HL-60/S4 (cell line): ENCODE measurements around the gene VDAC1.

Experiments
- in situ Hi-C: fragments of 300-500 bp; cut with MboI; formaldehyde crosslinking; loops from 2 replicates; pipeline ENCODE4 v1.14.3; 2022; ENCODE audit warnings: low sequenced_read_pairs

Gene VDAC1, protein sequence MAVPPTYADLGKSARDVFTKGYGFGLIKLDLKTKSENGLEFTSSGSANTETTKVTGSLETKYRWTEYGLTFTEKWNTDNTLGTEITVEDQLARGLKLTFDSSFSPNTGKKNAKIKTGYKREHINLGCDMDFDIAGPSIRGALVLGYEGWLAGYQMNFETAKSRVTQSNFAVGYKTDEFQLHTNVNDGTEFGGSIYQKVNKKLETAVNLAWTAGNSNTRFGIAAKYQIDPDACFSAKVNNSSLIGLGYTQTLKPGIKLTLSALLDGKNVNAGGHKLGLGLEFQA

DNA sequence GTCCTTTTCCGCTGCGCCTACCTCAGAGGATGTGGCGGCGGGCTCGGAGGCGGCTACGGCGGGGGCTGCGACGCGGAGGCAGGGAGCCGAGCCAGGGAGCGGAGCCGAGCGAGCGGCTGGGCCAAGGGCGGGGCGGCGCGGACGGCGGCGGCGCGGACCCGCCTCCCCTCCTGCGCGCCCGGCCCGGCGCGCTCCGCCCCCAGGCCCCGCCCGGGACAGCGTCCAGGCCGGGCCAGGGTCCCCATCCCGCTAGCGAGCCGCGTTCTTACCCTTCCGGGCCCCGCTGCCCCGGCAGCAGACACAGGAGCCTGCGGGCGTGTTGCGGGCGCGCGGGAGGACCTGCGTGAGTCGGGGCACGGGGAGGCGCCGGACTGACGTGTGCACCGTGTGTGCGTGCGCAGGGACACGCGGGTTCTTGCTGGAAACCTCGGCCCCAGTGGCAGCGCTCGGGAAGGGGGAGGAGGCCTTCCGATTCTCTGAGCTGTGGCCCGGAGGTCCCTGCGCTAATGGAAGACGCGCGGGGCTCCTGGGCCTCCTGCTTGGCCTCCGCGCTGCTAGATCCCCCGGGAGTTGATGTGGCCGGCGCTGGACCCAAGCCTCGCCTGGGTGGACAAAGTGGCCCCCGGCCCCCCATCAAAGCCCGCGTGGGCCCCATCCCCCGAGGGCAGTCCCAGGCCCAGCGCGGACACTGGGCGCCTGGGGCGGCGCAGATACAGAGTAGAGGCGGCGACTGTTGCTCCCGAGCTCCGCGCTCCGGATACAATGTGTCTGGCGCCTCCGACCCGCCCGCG, at the start of gene VDAC1:
Gene VDAC1, minus strand, starts transcription at position 350 of the 791 bp plus-strand sequence. CDS start 11,963 bp downstream, outside the sequence.
- in situ Hi-C loops = no loop called here

DNA sequence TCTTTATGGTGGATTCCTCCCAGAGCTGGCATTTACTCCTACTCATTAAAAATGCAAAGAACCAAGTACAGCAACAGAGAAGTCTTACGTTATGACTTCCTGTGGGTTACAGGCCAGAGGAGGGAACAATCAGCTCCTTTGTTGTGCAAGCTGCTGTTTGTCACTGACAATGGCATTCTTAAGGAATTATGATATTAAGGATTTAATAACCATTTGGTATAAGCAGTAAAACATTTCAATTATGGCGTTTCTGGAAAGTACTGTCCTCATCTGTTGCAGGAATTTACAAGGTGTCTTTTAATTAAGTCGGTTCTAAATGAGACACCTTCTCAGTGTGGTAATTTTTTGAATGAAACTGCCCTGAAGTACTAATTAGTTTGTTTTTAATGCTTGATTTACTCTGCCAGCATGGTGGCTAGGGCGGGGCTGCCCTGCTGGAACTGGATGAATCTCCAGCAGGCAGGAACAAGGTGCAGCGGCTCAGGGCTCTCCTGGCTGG, 49.1 kb upstream of the VDAC1 start:
- in situ Hi-C loops = no loop called here

DNA sequence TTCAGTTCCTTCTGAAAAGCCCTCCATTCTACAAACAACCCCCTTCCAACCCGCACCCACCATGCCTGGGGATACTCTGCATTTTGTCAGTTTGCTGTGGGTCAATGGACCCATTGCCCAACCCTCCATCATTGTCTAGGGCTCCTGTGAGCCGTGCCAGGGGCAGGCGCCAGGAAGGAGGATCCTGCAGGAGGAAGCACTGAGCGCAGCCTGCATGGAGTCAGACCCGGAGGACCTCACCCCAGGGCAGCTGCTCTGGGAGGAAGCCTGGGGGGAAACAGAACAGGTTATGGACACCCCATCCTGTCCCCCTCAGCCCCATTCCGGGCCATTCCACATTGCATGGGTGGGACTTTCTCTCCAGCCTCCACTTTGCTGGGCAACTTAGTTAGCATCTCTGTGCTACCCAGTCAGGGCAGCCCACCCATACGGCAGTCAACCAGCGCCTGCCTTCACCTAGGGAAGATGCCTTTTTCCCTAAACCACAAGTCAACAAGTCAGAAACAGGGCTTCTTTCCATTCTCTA, 48.6 kb upstream of the VDAC1 start:
- in situ Hi-C loops = no loop called here

DNA sequence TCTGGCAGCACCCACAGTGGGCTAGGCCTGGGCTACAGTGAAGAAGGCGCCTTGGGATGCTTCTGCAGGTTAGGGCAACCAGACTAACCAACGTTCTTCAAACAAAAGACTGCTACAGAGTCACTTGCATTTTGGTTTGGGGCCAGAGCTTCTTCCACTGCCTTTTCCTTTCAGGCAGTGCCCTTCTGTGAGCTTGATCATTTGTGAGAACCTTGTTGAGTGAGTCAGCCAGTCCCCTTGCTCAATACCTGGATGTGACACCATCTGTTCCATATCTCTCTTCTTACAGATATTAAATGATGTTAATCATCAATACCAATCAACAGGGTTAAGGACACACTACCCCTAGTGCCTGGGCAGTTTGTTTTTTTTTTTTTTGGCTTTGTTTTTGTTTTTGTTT, 46.5 kb upstream of the VDAC1 start:
- in situ Hi-C loops = no loop called here

DNA sequence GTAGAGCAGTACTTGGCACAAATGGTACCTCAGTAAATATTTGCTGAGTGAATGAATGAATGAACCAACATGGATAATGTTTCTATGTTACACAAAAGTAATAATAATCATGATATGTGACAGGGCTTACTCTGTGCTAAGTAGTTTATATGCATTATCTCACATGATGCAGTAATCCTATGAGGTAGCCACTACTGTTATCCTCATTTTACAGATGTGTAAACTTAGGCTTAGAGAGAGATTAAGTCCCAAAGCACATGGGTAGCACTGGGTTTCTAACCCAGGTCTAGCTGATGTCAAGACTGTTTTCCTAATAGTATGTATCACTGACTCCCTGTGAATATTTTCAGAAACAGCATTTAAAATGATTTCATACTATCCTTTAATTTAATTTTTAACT, 44.1 kb upstream of the VDAC1 start:
- in situ Hi-C loops = loop anchor here (25.0 kb wide), 1 partner anchor 238 kb away; no protein-coding TSS in a partner anchor

DNA sequence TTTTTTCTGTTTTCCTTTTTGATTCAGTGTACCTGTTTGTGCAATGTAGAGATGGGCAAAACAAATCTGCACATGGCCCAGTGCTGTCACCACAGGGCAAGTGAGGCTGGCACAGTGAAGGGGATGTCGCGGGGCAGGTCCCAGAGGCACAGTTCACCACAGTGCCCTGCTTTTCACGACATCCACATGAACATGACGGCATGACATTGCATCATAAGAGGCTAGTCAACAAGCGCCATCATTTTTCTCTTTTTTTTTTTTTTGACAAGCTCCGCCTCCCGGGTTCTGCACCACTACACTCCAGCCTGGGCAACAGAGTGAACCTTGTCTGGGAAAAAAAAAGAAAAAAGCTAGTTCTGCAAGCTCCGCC, 42.9 kb upstream of the VDAC1 start:
- in situ Hi-C loops = loop anchor here (25.0 kb wide), 1 partner anchor 240 kb away; no protein-coding TSS in a partner anchor

DNA sequence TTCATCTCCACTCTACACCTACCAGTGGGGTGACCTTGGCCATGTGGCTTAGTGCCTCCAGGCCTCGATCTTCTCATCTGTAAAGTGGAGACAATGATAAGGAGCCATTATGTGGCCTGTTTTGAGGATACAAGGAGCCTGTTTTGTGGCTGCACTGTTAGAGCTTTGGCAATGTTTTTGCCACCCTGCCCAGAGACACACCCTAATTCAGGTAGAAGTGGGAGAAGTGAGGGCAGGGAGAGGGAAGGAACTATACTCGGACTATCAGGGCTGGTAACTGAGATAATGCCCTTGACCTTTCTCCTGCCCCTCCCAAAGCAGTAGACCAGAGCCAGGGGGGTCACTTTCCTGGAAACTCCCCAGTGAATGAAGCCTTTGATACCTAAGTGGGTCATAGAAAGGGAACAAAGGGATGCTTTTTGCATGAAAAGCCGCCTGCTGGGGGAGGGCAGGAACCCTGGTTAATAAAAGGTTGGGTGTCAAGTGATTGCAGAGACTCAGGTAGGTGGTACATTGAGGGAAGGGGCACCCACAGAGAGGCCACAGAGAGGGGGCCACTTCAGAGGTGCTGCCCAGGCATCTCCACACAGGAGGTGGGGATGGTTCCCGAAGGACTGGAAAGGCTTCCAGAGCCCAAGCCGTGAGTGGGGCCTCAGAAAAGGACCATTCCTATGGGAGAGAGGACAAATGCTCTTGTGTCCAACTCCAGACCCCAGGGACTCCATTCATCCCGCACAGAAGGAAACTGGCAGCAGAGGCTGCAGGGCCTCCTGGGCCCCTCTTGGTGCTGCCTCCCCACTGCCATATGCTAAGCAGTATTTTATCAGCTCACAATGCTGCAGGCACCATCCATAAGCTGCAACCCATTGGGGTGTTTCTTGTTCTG, 42.3 kb upstream of the VDAC1 start:
- in situ Hi-C loops = loop anchor here (25.0 kb wide), 1 partner anchor 240 kb away; no protein-coding TSS in a partner anchor

GRCh38 chr5:134046330-134046729, 41.6 kb upstream of the VDAC1 start:
- in situ Hi-C loops = loop anchor here (25.0 kb wide), 1 partner anchor 241 kb away; no protein-coding TSS in a partner anchor

GRCh38 chr5:134043793-134044792, 39.3 kb upstream of the VDAC1 start:
- in situ Hi-C loops = loop anchor here (25.0 kb wide), 1 partner anchor 243 kb away; no protein-coding TSS in a partner anchor

GRCh38 chr5:134041570-134042411, 37.0 kb upstream of the VDAC1 start:
- in situ Hi-C loops = loop anchor here (25.0 kb wide), 1 partner anchor 246 kb away; no protein-coding TSS in a partner anchor

DNA sequence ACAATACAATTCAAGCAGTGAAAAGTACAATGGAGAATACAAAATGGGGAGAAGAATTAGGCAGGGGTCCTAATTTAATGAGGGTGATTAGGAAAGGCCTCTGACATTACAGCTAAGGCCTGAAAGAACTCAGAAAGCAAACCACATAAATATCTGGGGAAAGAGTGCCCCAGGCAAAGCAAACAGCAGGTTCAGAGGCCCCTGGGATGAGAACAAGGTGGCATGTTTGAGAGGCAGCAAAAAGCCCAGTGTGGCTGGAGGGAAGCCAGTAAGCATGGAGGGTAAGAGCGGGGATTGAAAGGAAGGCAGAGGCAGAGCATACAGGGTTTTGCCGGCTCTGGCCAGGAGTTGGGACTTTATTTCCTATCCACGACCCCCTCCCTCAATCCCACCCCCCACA, 33.4 kb upstream of the VDAC1 start:
- in situ Hi-C loops = loop anchor here (25.0 kb wide), 1 partner anchor 249 kb away; no protein-coding TSS in a partner anchor

GRCh38 chr5:134037160-134037559, 32.4 kb upstream of the VDAC1 start:
- in situ Hi-C loops = loop anchor here (25.0 kb wide), 1 partner anchor 250 kb away; no protein-coding TSS in a partner anchor

GRCh38 chr5:134034326-134034725, 29.6 kb upstream of the VDAC1 start:
- in situ Hi-C loops = loop anchor here (25.0 kb wide), 1 partner anchor 253 kb away; no protein-coding TSS in a partner anchor

- in situ Hi-C loops = loop anchor here (25.0 kb wide), 1 partner anchor 257 kb away; no protein-coding TSS in a partner anchor
Measured at GRCh38 chr5:134030303-134030964, 25.7 kb upstream of the VDAC1 start.

DNA sequence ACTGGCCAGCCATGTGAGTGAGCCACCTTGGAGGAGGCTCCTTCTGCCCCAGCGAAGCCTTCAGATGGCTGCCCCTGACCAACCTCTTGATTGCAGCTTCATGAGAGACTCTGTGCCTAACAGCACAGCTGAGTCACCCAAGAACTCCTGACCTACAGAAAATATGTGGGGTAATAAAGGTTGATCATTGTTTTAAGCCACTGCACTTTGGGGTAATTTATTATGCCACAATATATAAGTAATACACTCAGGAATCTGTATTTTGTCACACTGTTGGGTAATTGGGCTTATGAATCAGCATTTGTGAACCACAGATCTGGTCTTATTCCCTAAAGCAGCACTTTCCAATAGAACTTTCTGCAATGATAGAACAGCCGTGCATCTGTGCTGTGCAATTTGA, 24.4 kb upstream of the VDAC1 start:
- in situ Hi-C loops = loop anchor here (25.0 kb wide), 1 partner anchor 258 kb away; no protein-coding TSS in a partner anchor

DNA sequence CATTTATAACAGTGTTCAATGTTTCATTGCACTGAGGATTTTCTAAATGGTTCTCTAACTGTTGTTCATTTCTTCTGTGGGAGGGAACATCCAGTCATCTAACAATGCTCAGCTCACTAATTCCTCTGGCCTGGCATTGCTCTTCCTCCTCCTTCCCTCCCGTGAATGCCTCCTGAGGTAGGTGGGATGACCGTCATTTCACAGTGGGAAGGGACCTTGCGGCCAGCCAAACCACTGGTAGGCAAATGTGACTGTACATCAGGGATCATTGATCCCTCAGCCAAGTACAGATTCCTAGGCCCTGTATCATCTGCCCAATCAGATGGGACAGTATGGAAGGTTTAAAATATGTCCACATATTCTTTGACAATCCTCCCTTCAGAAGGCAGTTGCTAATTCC, 23.7 kb upstream of the VDAC1 start:
- in situ Hi-C loops = loop anchor here (25.0 kb wide), 1 partner anchor 259 kb away; no protein-coding TSS in a partner anchor

- in situ Hi-C loops = loop anchor here (25.0 kb wide), 1 partner anchor 260 kb away; no protein-coding TSS in a partner anchor
Measured at GRCh38 chr5:134027288-134027615, 22.5 kb upstream of the VDAC1 start.
